Measurements from ENCODE around the gene RNLS. TPM values are rescaled to one million over a fixed set of nuclear protein-coding genes. Genes with fewer than 3 reads are reported as not detected.

Gene RNLS
- total RNA-seq, 2 experiments from 2014 or later: 4.0 to 4.7 TPM

DNA sequence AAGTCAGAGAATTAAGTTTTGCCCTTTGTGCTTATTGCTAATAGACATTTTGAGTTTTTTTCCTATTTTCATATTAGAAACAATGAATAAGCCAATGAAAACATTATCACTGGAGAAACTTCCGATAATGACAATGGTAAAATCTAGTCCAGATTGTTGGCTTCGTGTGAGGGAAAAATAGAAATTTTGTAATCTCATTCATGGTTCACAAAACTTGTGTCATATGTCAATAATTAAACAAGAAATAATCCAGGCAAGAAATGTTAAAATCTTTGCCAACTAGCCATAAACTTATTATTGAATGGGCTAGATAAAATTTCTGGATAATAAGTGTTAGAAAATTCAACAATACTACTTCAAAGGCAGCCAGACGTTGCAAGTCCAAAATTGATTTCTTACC lies 36.6 kb downstream of the RNLS start:
- Mint-ChIP-seq H3K4me3 (no peak overlapping the region), H3K9me3 (no peaks in the 10 kb centered on the region), H3K27me3 (no peaks in the 10 kb centered on the region), H3K4me1 (ENCODE audit: low read depth) (no peaks in the 10 kb centered on the region), H3K36me3 (no peaks in the 10 kb centered on the region), H3K27ac (no peak overlapping the region)
- CTCF ChIA-PET: no interaction called here
- POLR2A ChIA-PET: no interaction called here
- intact Hi-C loops (cut with micrococcal nuclease): no loop called here
- no peak for DNase-seq

DNA sequence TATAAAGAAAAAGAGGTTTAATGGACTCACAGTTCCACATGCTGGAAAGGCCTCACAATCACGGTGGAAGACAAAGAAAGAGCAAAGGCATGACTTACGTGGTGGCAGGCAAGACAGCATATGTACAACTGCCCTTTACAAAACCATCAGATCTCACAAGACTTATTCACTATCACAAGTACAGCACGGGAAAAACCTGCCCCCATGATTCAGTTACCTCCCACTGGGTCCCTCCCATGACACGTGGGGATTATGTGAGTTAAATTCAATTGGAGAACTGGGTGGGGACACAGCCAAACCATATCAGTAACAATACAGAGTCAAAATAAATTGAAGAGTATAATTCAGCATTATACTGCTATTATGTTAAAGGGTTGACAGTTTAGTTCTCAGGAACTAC lies 37.8 kb downstream of the RNLS start:
- ChIA-PET CTCF (interaction anchor here (0.7 kb wide), 1 partner anchor 730 kb away, joined by 3 read pairs; no protein-coding TSS in a partner anchor), POLR2A (no interaction called here)
- intact Hi-C loops (cut with micrococcal nuclease): no loop called here
- no peak overlapping the region for H3K4me3 Mint-ChIP-seq
- no peaks in the 10 kb centered on the region for H3K27me3 Mint-ChIP-seq
- no peaks in the 10 kb centered on the region for H3K4me1 Mint-ChIP-seq (ENCODE audit: low read depth)
- H3K27ac Mint-ChIP-seq: no peak overlapping the region
- no peak for DNase-seq
- H3K36me3 Mint-ChIP-seq: no peaks in the 10 kb centered on the region
- H3K9me3 Mint-ChIP-seq: no peaks in the 10 kb centered on the region

DNA sequence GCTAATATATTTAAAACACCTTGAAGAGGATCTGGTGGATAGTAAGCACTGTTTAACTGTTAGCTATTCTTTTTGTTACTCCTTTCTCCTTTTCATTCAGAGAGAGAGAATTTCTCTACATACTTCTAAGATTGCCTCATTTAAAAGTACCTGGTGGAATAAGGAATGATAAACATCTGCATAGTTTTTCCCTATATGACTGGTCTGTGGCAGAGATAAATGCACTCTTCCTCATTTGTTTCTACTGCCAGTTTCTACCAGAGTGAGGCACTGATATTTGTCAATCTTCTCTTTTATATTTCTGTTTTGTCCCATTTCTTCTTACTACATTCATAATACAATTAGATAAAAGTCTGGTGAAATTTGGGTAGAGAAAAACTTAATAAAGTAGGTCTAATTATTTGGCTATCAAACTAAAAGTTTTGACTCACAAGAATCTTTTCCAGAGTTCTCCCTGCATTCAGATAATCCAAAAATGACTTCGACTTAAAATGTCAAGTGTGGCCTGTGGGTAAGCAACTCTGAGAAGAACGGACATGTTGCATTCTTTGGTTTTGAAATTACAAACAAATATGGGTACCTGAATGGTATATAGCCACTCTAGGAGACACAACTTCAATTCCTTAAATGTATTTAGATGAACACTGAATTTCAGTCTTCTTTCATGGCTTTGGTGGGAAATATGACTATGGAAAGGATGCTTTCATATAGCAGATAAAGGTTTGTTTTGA lies 38.8 kb downstream of the RNLS start:
- no peaks in the 10 kb centered on the region for H3K9me3 Mint-ChIP-seq
- H3K27me3 Mint-ChIP-seq: no peaks in the 10 kb centered on the region
- H3K27ac Mint-ChIP-seq: no peak overlapping the region
- POLR2A ChIA-PET: no interaction called here
- no peak overlapping the region for H3K4me3 Mint-ChIP-seq
- DNase-seq: no peak
- intact Hi-C loops (cut with micrococcal nuclease): no loop called here
- no peaks in the 10 kb centered on the region for H3K4me1 Mint-ChIP-seq (ENCODE audit: low read depth)
- CTCF ChIA-PET: interaction anchor here (1.6 kb wide), 1 partner anchor 11 kb away, joined by 4 read pairs; no protein-coding TSS in a partner anchor
- H3K36me3 Mint-ChIP-seq: no peaks in the 10 kb centered on the region

DNA sequence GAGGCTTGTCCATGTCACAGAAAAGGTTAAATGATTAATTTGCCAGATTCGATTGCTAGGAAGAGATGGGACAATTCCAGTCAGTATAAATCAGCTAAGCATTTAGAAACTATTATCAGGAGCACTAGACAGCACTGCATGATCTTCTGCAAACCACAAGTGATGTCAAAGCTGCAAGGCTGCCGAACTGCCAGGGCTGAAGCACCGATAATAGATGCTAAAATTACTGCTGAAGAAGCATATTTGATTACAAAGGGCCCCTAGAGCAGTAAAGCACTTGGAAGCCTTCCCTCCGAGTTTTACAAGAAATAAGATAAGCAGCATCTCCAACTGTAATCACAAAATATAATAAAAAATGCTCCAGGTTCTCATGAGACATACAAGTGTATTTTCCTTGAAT lies 40.6 kb downstream of the RNLS start:
- H3K36me3 Mint-ChIP-seq: no peaks in the 10 kb centered on the region
- ChIA-PET CTCF (no interaction called here), POLR2A (no interaction called here)
- no peak overlapping the region for H3K27ac Mint-ChIP-seq
- H3K27me3 Mint-ChIP-seq: no peaks in the 10 kb centered on the region
- intact Hi-C loops (cut with micrococcal nuclease): no loop called here
- no peak for DNase-seq
- H3K4me3 Mint-ChIP-seq: no peak overlapping the region
- no peaks in the 10 kb centered on the region for H3K4me1 Mint-ChIP-seq (ENCODE audit: low read depth)
- no peaks in the 10 kb centered on the region for H3K9me3 Mint-ChIP-seq

DNA sequence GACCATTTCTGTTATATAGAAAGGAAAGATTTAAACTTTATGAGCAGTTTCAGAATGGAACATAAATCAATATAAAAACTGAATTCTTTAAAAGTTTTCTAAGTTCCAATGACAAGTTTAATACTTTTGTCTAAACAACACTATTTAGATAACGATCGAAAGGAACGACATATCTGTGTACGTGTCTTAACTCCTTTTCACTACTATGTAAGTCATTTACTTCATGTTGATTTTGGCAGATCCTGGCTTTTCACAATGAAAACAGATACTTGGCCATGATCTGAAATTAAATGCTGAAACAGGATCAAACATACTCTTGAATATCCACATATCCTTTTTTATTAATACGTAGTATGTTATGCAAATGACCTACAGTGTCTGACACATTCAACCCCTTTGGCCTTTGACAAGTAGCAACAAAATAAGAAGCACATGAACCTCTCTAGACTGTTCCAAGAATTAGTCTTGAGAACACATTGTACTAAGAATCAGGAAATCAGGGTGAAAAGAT lies 41.9 kb downstream of the RNLS start:
- no peak overlapping the region for H3K4me3 Mint-ChIP-seq
- no peaks in the 10 kb centered on the region for H3K9me3 Mint-ChIP-seq
- H3K36me3 Mint-ChIP-seq: no peaks in the 10 kb centered on the region
- no peak for DNase-seq
- H3K27me3 Mint-ChIP-seq: no peaks in the 10 kb centered on the region
- CTCF ChIA-PET: no interaction called here
- H3K4me1 Mint-ChIP-seq (ENCODE audit: low read depth): no peaks in the 10 kb centered on the region
- POLR2A ChIA-PET: no interaction called here
- intact Hi-C loops (cut with micrococcal nuclease): no loop called here
- no peak overlapping the region for H3K27ac Mint-ChIP-seq

DNA sequence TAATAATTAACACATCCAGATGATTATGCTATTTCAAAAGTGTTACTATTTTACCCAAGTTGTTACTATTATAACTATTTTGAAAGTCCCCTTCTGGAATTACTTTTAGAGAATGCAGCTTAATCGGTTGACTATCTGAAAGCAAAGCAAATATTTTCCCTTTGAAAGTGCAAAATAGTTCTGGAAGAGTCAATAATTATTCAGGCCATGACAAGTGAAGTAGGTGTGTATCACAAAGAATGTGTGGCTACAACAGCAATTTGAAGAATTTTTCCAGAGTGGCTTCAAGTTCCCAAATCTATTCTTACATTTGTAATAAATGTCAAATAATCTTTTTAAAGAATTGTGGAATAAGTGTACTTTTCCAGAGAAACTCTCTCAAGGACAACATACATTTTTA lies 42.8 kb downstream of the RNLS start:
- H3K36me3 Mint-ChIP-seq: no peaks in the 10 kb centered on the region
- no peak for DNase-seq
- no peaks in the 10 kb centered on the region for H3K27me3 Mint-ChIP-seq
- H3K9me3 Mint-ChIP-seq: no peaks in the 10 kb centered on the region
- no peaks in the 10 kb centered on the region for H3K4me1 Mint-ChIP-seq (ENCODE audit: low read depth)
- ChIA-PET CTCF (no interaction called here), POLR2A (no interaction called here)
- intact Hi-C loops (cut with micrococcal nuclease): no loop called here
- no peak overlapping the region for H3K27ac Mint-ChIP-seq
- no peak overlapping the region for H3K4me3 Mint-ChIP-seq

DNA sequence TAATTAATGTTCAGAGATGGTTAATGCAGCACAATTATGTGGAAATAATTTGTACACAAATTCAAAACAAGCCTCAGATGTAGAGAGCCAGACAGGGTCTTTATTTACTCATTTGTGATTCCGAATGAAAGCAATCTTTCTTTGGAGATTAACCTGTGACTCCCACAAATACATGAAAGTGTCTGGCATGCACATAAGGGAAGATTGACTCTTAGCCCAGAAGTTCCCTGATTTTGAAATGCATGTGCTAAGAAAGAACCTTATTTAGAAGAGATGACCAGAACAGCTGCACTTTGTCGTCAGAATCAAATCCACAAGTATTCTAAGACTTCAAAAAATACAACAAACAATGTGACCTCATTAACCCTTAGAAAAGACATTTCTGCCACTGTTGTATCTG lies 45.1 kb downstream of the RNLS start:
- CTCF ChIA-PET: no interaction called here
- no peaks in the 10 kb centered on the region for H3K9me3 Mint-ChIP-seq
- no peak for DNase-seq
- no peak overlapping the region for H3K4me3 Mint-ChIP-seq
- H3K4me1 Mint-ChIP-seq (ENCODE audit: low read depth): no peaks in the 10 kb centered on the region
- H3K27ac Mint-ChIP-seq: no peak overlapping the region
- intact Hi-C loops (cut with micrococcal nuclease): no loop called here
- POLR2A ChIA-PET: no interaction called here
- H3K36me3 Mint-ChIP-seq: no peaks in the 10 kb centered on the region
- no peaks in the 10 kb centered on the region for H3K27me3 Mint-ChIP-seq

DNA sequence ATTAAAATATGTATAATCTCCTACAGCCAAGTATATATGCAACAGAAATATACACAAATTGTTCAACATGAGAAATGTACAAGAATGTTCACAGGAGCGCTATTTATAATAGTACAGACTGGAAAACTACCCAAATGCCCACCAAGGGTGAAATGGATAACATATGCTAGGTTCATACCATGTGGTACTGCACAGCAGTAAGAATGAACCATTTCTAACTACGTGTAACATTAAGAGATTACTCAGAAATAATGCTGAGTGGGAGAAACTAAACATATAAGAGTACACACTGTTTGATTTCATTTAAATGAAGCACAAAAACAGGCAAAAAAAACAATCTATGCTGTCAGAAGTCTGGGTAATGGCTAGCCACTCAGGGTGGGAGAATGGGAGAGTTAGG lies 45.8 kb downstream of the RNLS start:
- CTCF ChIA-PET: no interaction called here
- H3K4me1 Mint-ChIP-seq (ENCODE audit: low read depth): no peaks in the 10 kb centered on the region
- no peaks in the 10 kb centered on the region for H3K36me3 Mint-ChIP-seq
- H3K9me3 Mint-ChIP-seq: no peaks in the 10 kb centered on the region
- no peak for DNase-seq
- H3K27ac Mint-ChIP-seq: no peak overlapping the region
- H3K27me3 Mint-ChIP-seq: no peaks in the 10 kb centered on the region
- intact Hi-C loops (cut with micrococcal nuclease): no loop called here
- no peak overlapping the region for H3K4me3 Mint-ChIP-seq
- POLR2A ChIA-PET: no interaction called here

DNA sequence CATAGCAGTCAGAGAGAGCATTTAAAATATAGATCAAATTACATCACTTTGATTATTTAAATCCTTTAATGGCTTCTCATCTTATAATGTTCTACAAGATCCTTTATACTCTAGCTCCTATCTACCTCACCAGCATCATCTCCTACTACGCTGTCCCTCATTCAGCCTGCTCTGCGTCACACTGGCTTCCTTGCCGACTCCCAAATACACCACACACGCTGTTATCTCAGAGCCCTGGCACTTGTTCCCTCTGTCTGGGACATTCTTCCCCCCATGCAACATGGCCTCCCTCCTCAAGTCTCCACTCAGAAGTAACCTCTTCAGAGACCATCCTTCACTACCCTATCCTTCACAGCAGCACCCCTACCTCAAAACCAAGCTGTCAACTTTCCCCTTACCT lies 46.7 kb downstream of the RNLS start:
- H3K27ac Mint-ChIP-seq: no peak overlapping the region
- DNase-seq: no peak
- H3K36me3 Mint-ChIP-seq: no peaks in the 10 kb centered on the region
- intact Hi-C loops (cut with micrococcal nuclease): no loop called here
- H3K4me3 Mint-ChIP-seq: no peak overlapping the region
- ChIA-PET POLR2A (no interaction called here), CTCF (no interaction called here)
- no peaks in the 10 kb centered on the region for H3K4me1 Mint-ChIP-seq (ENCODE audit: low read depth)
- H3K9me3 Mint-ChIP-seq: no peaks in the 10 kb centered on the region
- H3K27me3 Mint-ChIP-seq: no peaks in the 10 kb centered on the region

DNA sequence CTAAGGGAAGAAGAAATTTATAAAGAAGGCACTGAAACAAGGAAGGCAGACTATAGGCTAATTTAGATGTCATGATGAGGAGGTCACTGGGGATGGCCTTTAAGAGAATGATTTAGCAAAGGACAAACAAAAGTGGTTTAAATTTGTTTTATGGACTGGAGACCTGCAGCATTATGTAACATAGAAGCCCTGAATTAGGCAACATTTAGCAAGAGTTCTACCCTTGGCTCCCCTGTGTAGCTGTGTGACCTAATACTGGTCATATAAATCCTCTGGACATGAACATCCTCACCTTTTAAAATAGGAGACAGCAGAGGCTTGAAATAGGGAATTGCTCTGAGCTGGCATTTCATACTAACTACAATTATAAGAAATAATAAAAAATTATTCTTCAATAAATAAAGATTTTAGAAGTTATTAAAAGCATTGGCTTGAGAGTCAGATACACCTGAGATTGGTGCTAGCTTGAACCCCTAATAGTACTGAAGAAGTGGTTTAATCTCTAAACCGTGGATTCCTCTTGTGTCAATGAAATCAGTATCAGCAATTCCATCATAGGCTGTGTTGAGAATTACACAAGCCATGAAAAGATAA lies 48.9 kb downstream of the RNLS start:
- ChIA-PET CTCF (no interaction called here), POLR2A (no interaction called here)
- Mint-ChIP-seq H3K4me3 (no peak overlapping the region), H3K27me3 (no peaks in the 10 kb centered on the region), H3K9me3 (no peaks in the 10 kb centered on the region), H3K27ac (no peak overlapping the region), H3K36me3 (no peaks in the 10 kb centered on the region), H3K4me1 (ENCODE audit: low read depth) (no peaks in the 10 kb centered on the region)
- intact Hi-C loops (cut with micrococcal nuclease): no loop called here
- no peak for DNase-seq

DNA sequence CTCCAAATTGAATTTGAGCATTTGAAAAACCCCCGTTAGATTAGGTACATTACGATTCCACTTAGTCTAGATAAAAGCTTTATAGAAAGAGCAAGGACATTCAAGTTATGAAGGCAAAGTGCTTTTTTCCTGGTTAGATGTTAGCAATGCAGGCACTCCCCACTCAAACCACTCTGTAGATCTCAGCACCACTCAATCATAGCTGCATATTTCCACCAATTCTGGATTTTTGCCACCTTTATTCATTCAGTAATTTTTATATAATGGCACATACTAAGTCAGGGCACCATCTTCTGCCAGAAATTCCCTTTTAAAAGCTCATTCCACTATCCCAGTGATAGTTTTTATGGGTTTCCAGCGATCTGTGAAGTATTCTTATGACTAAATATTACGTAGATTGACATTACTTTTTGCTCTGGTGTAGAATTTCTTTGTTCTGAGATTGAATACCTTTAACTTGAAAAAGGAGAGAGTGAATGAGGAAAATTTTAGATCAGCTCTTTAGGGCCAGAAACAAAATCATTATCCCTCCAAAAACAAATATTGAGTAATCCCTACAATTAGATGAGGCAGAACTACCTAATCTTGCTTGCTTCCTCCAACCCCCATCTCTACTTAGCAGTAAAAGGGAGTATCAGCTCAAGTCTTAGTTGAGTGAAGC lies 51.6 kb downstream of the RNLS start:
- H3K27ac Mint-ChIP-seq: no peak overlapping the region
- no peak for DNase-seq
- ChIA-PET POLR2A (no interaction called here), CTCF (interaction anchor here (0.7 kb wide), 1 partner anchor 213 kb away, joined by 3 read pairs; no protein-coding TSS in a partner anchor)
- no peaks in the 10 kb centered on the region for H3K36me3 Mint-ChIP-seq
- no peaks in the 10 kb centered on the region for H3K9me3 Mint-ChIP-seq
- intact Hi-C loops (cut with micrococcal nuclease): no loop called here
- H3K4me3 Mint-ChIP-seq: no peak overlapping the region
- no peaks in the 10 kb centered on the region for H3K27me3 Mint-ChIP-seq
- no peaks in the 10 kb centered on the region for H3K4me1 Mint-ChIP-seq (ENCODE audit: low read depth)

DNA sequence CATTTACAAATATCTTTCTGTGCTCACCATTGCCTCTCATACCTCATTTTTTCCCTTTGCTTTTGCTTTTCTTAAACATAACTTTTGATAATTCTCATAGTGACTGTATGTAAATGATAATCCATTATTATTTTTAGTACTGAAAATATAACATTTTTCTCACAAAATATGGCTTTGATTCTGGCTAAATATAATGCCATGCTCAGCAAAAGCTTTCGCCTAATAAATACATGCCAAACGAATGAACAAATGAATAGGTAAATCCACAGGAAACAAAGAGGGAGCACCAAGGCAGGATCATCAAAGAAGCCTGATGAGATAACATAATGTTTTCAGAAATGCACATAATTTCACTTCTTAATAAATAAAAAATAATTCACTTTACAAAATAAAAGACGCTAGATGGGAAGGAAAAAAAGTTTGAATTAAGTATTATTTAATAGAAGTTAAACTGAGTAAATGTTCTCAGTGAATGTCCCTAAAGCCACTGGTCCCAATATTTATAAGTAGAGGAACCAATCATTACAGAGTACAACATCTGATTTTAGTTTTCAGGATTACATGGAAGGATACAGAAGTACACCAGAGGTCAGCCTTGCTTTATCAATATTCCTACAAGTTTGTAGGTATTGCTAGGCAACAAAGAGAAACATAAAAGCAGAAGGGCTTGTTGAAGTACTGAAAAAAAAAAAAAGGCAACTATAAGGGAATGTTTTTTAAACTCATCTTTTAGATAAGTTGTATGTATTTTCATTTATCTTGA lies 52.3 kb downstream of the RNLS start:
- CTCF ChIA-PET: interaction anchor here (0.6 kb wide), 1 partner anchor 190 kb away, joined by 4 read pairs; no protein-coding TSS in a partner anchor
- DNase-seq: no peak
- Mint-ChIP-seq H3K36me3 (no peaks in the 10 kb centered on the region), H3K4me3 (no peak overlapping the region), H3K4me1 (ENCODE audit: low read depth) (no peaks in the 10 kb centered on the region), H3K27ac (no peak overlapping the region), H3K27me3 (no peaks in the 10 kb centered on the region), H3K9me3 (no peaks in the 10 kb centered on the region)
- intact Hi-C loops (cut with micrococcal nuclease): no loop called here
- POLR2A ChIA-PET: no interaction called here
